A673 (cell line): Measurements from ENCODE around the gene PNRC2. TPM values are rescaled to one million over a fixed set of nuclear protein-coding genes. Genes with fewer than 3 reads are reported as not detected.

Experiments
- BruUV-seq: library from RNA; stranded (reverse); fragments of 400-500 nt; replicated peaks from 2 replicates; lab custom pipeline; 2021; lab: Mats Ljungman, UMichigan
- CTCF ChIA-PET: fragments of 300-600 bp; sonication (Branson Sonifier 250); formaldehyde crosslinking; loops from one replicate; lab custom pipeline; 2022; ENCODE audit warnings: antibody characterized with exemption; lab: Charles Lee
- POLR2A ChIA-PET: fragments of 300-600 bp; sonication (Branson Sonifier 250); formaldehyde crosslinking; loops from one replicate; lab custom pipeline; 2022; ENCODE audit warnings: antibody characterized with exemption; ENCODE audit not compliant: low non-redundant PET; lab: Charles Lee
- DNase-seq: peaks from one replicate; pipeline ENCODE4 v3.0.0-alpha.2; 2015; ENCODE audit warnings: low spot score
- H3K27ac ChIP-seq: fragments of 200-600 bp; sonication (generic); 2 replicates; pipeline ENCODE4 v1.5.1; 2016; ENCODE audit warnings: mixed run types, low read depth, mild to moderate bottlenecking, mixed read lengths, antibody characterized with exemption, low read length; ENCODE audit not compliant: poor library complexity, severe bottlenecking
- H3K27me3 ChIP-seq: fragments of 200-600 bp; sonication (generic); replicated peaks from 2 replicates; pipeline ENCODE4 v1.6.1; 2017; ENCODE audit warnings: mixed run types, low read depth, mild to moderate bottlenecking, mixed read lengths, antibody characterized with exemption, low read length; ENCODE audit not compliant: insufficient read depth, poor library complexity
- H3K36me3 ChIP-seq: fragments of 200-600 bp; sonication (generic); 2 replicates; pipeline ENCODE4 v1.6.1; 2016; ENCODE audit warnings: mixed run types, mild to moderate bottlenecking, mixed read lengths, antibody characterized with exemption, low read length; ENCODE audit not compliant: insufficient read depth, poor library complexity, severe bottlenecking
- H3K4me1 ChIP-seq: fragments of 200-600 bp; sonication (generic); 2 replicates; pipeline ENCODE4 v1.6.1; 2017; ENCODE audit warnings: mixed run types, mild to moderate bottlenecking, mixed read lengths, antibody characterized with exemption, low read length; ENCODE audit not compliant: insufficient read depth, poor library complexity, severe bottlenecking
- H3K4me3 ChIP-seq: fragments of 200-600 bp; sonication (generic); 2 replicates; pipeline ENCODE4 v1.5.1; 2016; ENCODE audit warnings: low read depth, mixed run types, mild to moderate bottlenecking, mixed read lengths, low read length; ENCODE audit not compliant: poor library complexity, severe bottlenecking
- H3K9me3 ChIP-seq: fragments of 200-600 bp; sonication (generic); 2 replicates; pipeline ENCODE4 v1.6.1; 2016; ENCODE audit warnings: mixed run types, low read depth, mild to moderate bottlenecking, mixed read lengths, antibody characterized with exemption, low read length; ENCODE audit not compliant: poor library complexity, severe bottlenecking
- CTCF ChIP-seq: fragments of 300-800, 200-600 bp; sonication (generic); conservative IDR thresholded peaks from 2 replicates; pipeline ENCODE4 v1.5.1; 2017; ENCODE audit warnings: low read depth, mild to moderate bottlenecking, antibody characterized with exemption, low read length, moderate library complexity, mixed read lengths
- EZH2 ChIP-seq: fragments of 200-600 bp; sonication (generic); IDR thresholded peaks from 2 replicates; pipeline ENCODE4 v1.6.1; 2017; ENCODE audit warnings: borderline replicate concordance, low read depth, mild to moderate bottlenecking, mixed read lengths, antibody characterized with exemption, low read length; ENCODE audit not compliant: poor library complexity, severe bottlenecking
- intact Hi-C: fragments of 100-400 bp; cut with micrococcal nuclease; formaldehyde crosslinking; loops from one replicate; pipeline ENCODE4 v1.10.0; 2022; ENCODE audit not compliant: unreplicated experiment
- total RNA-seq: library from RNA; stranded (reverse); gene quantifications from 2 replicates; pipeline ENCODE4 v1.2.3, GENCODE V29; 2021

PNRC2 gene
- total RNA-seq, 1 experiment from 2014 or later: 76.2 TPM

GRCh38 chr1:23967871-23968270, 8.2 kb downstream of the PNRC2 start:
- intact Hi-C loops: no loop called here
- ChIA-PET CTCF (no interaction called here), POLR2A (interaction anchor here (0.6 kb wide), 1 partner anchor 96 kb away, joined by 4 read pairs; no protein-coding TSS in a partner anchor)
- no TSS peak for BruUV-seq
- peaks cover 94% of the 10 kb centered on the region for H3K36me3 ChIP-seq
- TF ChIP-seq EZH2 (no peak), CTCF (no peak)
- no peak overlapping the region for H3K4me3 ChIP-seq
- DNase-seq: no peak
- H3K4me1 ChIP-seq: no peaks in the 10 kb centered on the region
- no peak overlapping the region for H3K27ac ChIP-seq
- no peaks in the 10 kb centered on the region for H3K9me3 ChIP-seq
- no peaks in the 10 kb centered on the region for H3K27me3 ChIP-seq

GRCh38 chr1:23977187-23977853, 17.7 kb downstream of the PNRC2 start:
- TF ChIP-seq EZH2: no peak
- no peak for TF ChIP-seq CTCF
- no peak for DNase-seq
- Histone ChIP-seq H3K4me1 (peaks cover 35% of the 10 kb centered on the region), H3K9me3 (no peaks in the 10 kb centered on the region), H3K4me3 (peak overlapping the region; percentile 72), H3K27me3 (no peaks in the 10 kb centered on the region), H3K36me3 (peaks cover 60% of the 10 kb centered on the region), H3K27ac (peak overlapping the region; percentile 24)
- BruUV-seq: no TSS peak
- POLR2A ChIA-PET: interaction anchor here (0.5 kb wide), 1 partner anchor 40 kb away, joined by 3 read pairs; no protein-coding TSS in a partner anchor
- CTCF ChIA-PET: no interaction called here
- intact Hi-C loops: no loop called here

- H3K4me3 ChIP-seq: peak overlapping the region; percentile 72
- intact Hi-C loops: no loop called here
- no peaks in the 10 kb centered on the region for H3K9me3 ChIP-seq
- no peak for DNase-seq
- H3K4me1 ChIP-seq: peaks cover 35% of the 10 kb centered on the region
- H3K36me3 ChIP-seq: peaks cover 58% of the 10 kb centered on the region
- TF ChIP-seq CTCF (no peak), EZH2 (no peak)
- CTCF ChIA-PET: no interaction called here
- H3K27ac ChIP-seq: no peak overlapping the region
- no TSS peak for BruUV-seq
- no peaks in the 10 kb centered on the region for H3K27me3 ChIP-seq
- POLR2A ChIA-PET: no interaction called here
Measured at GRCh38 chr1:23977854-23978191, 18.2 kb downstream of the PNRC2 start.
